Spleen (tissue), 7 donors: Measurements from ENCODE around the gene NF2.

Experiments used
- CTCF ChIP-seq, 11 experiments: fragments of 200-600 bp in 7 of 11; fragments of 450-650 bp in 4 of 11; sonication (generic) in 4 of 11; IDR thresholded peaks in 8 of 11; conservative IDR thresholded peaks in 3 of 11; 1 replicate in 7 of 11; 2 replicates in 4 of 11; pipeline versions ENCODE4 v1.4.0 to v1.8.0; 2016 to 2021; ENCODE audit warnings: antibody characterized with exemption in 11 of 11, inconsistent platforms in 4 of 11, mild to moderate bottlenecking in 1 of 11
- POLR2AphosphoS5 ChIP-seq, 3 donors: sonication (generic); formaldehyde crosslinking; IDR thresholded peaks; one replicate each; pipeline ENCODE4 v1.5.1; 2017; ENCODE audit warnings: antibody characterized with exemption in 3 of 3
- donor health status: DM: no; HTN: no; CAD: no; lungs with moderate emphysema.
- donor health status: DM: no; HTN: no; CAD: no.
- donor health status: DM: no; HTN: no; CAD: no.

DNA sequence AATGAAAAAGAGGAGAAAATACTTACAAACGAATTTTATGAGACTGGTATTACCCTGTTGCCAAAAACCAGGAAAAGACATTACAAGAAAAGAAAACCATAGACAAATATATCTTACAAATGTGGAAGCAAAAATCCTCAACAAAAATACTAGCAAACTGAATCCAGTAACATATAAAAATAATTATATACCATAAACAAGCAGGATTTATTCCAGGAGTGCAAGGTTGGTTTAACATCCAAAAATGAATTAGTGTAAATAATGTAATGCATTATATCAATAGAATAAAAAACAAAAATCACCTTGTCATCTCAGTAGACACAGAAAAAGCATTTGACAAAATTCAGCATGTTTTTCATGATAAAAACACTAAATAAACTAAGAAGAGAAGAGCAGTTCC lies 7.3 kb downstream of the NF2 start:
- TF ChIP-seq CTCF (IDR thresholded peaks at IDR 0.05 in 8 of 11, conservative IDR thresholded peaks at IDR 0.05 in 3 of 11) = no peak
- TF ChIP-seq POLR2AphosphoS5 (IDR thresholded peaks at IDR 0.05) = no peak
